GM19324 (cell line): ENCODE measurements around the gene FUOM.

Experiments used
- ATAC-seq: cut with Tn5 transposase; IDR thresholded peaks from one replicate; pipeline ENCODE4 v1.9.1; 2021; ENCODE audit warnings: mild to moderate bottlenecking, moderate library complexity; ENCODE audit not compliant: unreplicated experiment, low FRiP score

FUOM gene

DNA sequence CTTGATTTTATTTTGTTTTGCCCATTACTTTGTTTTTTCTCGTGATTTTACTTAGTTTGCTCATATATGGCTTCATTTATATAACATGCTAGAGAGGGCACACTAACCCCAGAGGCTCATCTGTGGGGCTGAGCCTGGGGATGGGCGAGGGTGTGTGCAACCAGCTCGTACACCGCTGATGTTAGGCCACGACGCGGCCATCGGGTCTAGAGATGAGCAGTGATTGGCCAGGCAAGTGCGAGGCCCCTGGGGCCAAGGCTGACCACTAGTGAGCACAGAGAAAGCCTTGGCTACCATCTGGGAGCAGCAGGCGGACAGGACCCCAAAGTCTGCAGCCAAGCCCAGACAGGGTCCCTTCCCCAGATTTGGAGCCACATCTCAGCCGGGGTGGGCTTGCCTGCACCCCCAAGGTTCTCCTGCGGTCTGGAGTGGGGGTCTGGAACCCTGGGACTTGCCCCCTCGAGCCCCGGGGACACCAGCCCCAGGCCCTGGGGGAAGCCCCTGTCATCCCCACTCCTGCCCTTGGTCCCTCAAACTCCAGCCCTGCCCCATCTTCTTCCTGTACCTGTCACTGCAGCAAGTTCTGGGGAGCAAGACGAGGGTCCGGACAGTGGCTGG is 3.7 kb downstream of the FUOM start:
- no peak for ATAC-seq

GRCh38 chr10:133353202-133353959 is 4.4 kb downstream of the FUOM start:
- ATAC-seq, result no peak

- ATAC-seq, result no peak
Observed at GRCh38 chr10:133351408-133352318, 6.2 kb downstream of the FUOM start.

DNA sequence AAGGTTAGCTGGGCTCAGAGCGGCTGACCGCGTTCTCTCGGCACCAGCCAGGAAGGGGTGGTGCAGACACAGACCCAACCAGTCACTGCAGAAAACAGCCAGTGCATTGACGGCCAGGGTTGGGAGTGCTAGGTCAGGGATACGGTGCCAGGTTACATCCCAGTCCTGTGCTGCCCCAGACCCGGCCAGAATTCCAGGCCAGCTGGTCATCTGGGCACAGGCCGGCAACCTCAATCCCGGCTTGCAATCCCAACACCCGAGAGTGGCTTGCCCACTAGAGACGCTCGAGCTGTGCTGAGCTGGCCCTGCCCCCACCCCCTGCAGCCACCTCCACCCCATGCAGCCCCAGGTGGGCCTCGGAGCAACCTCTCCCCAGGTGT is 6.9 kb downstream of the FUOM start:
- ATAC-seq, result no peak

- ATAC-seq, result no peak
Observed at GRCh38 chr10:133350283-133350949, 7.4 kb downstream of the FUOM start.

- ATAC-seq, result no peak
Observed at GRCh38 chr10:133349577-133350011, 8.2 kb downstream of the FUOM start.

DNA sequence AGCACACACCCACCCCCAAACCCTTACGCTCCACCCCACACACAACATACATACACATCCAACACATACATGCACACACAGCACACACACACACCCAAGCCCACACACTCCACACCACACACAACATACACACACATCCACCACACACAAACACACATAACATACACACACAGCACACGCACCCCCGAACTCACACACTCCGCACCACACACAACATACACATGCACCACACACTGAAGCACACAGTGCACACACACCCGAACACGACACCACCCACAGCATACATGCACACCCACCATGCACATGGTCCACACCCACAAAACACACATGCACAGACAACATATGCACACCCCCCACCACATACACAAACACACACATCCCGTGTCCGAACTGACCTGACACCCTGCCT is 8.7 kb downstream of the FUOM start:
- no peak for ATAC-seq

DNA sequence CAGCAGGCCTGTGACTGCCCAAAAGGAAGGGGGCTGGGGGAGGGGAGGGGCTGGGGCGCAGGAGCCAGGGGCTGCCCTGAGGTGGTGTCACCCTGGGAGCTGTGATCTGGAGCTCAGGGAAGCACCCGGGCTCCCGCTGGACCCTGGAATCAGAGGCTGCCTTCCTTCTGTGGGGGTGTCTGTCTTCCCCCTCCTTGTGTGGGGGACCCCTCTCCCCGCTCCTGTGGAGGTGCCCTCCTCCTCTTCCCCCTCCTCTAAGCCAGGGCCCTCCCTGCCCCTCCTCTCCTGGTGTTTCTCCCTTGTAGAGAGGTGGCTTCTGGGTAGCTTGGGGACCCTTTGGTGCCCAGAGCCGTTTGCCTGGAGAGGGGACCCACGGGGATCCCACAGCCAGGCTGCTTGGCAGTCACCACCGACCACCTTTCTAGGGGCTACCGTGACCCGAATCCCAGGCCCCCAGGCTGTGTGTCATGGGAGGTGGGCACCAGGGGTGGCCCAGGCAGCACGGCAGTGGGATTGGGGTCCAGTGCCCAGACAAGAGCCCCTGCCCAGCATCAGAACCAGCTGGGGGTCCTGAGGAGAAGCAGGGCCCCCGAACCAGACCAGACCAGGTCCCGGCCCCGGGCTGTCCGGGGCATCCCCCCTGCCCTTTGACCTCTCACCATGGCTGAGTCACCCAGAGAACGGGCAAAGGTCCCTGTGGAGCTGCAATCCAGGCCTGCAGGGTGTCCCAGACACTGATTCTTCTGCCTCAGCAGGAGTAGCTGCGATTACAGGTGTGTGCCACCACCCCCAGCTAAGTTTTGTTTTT is 9.9 kb downstream of the FUOM start:
- ATAC-seq, result no peak

DNA sequence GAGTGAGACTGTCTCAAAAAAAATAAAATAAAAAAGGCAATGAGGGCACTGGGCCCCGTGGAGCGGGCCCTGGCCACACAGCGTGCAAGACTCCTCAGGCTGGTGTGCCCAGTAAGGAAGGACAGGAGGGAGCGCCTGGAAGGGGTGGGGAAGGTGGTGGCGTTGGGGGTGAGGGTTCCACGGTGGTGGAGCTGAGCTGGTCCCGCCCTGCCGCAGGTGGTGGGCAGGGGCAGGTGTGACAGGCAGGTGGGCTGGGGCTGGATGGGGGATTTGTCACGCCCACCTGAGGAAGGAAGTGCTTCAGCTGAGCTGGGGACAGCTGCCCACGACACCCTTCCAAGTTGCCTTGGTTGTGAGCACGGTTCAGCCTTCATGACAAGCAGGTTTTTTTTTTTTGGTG is 11.4 kb downstream of the FUOM start:
- ATAC-seq, result no peak

DNA sequence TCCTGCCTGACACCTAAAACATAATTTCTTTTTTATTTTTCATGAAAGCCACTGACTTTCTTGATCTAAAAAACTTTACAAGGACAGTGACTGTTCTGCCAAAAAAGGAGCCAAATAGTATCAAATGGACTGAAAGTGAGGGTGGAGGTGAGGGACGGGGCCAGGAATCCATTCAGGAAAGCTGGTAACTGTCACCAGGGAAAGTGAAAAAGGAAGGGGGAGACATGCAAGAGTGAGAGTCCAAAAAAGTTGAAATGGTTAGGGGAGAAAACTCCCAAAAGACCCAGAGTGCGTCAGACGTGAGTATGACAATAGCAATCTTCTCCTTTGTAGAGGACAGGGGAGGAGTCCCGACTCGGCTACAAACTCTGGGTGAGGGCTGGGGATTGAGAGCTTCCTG is 13.6 kb downstream of the FUOM start:
- no peak for ATAC-seq

DNA sequence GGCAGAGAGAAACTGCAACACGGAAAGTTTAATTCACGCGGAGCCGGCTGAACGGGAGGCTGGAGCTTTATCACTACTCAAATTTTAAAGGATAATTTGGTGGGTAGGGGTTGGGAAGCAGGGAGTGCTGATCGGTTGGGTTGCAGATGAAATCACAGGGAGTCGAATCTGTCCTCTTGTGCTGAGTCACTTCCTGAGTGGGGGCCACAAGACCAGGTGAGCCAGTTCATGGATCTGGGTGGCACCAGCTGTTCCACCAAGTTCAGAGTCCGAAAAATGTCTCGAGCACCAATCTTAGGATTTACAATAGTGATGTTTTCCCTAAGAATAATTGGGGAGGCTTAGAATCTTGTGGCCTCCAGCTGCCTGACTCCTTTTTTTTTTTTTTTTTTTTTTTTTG is 14.3 kb downstream of the FUOM start:
- ATAC-seq, result no peak

DNA sequence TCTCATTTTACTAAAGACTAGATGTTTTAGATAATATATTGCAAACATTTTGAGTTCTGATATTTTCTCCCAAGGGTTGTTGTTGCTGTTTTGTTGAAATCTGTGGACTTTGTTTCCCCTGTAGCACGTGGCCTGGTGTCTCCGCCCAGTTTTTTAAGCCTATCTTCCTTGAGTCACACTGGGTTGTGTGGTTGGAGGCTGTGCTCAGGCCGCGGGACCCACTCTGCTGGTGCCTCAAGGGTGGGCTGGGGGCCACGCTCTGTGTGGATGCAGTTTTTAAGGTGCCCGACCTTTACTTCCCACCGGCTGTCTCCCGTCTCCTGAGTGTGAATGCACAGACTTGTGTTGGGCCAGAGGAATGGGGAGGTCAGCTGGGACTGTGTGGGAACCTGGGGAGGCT is 14.9 kb downstream of the FUOM start:
- ATAC-seq, result no peak

- no peak for ATAC-seq
Observed at GRCh38 chr10:133341983-133342382, 15.8 kb downstream of the FUOM start.

- no peak for ATAC-seq
Observed at GRCh38 chr10:133339708-133340380, 18.0 kb downstream of the FUOM start.

DNA sequence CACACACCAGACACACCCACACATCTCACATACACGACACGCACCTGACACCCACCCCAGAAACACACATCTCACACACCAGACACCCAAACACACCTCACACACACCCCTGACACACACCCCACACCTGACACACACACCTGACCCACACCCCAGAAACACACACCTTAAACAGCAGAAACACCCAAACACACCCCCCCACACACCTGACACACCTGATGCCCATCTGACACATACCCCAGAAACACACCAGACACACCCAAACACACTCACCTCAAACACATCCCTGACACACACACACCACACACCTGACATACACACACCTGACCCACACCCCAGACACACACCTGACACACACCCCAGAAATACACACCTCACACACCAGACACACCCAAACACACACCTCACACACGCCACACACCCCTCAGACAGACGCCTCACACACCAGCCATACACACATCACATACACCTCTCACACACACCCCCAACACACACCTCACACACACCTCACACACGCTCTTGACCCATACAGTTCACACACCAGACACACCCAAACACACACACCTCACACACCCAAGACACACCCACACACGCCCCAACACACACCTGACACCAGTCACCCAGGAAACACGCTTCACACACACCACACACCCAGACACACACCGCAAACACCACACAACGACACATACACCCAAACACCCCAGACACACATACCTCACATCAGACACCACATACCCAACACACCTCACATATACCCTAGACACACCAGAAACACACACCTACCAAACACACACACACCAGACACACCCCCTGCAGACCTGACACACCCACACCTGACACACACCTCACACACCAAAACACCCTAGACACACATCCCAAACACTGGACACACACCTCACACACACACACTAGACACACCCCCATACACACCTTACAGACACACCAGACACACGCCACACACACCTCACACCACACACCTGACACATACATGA is 19.4 kb downstream of the FUOM start:
- ATAC-seq, result no peak

DNA sequence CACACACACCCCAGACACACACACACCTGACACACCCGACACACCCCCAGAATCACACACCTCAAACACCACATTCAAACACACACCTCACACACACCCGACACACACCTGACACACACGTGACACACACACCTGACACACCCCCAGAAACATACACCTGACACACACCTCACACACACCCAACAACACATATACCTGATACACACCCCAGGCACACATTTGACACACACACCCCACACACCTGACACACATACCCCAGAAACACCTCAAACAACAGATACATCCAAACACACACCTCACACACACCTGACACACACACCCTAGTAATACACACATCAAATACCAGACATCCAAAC is 20.5 kb downstream of the FUOM start:
- ATAC-seq, result no peak

DNA sequence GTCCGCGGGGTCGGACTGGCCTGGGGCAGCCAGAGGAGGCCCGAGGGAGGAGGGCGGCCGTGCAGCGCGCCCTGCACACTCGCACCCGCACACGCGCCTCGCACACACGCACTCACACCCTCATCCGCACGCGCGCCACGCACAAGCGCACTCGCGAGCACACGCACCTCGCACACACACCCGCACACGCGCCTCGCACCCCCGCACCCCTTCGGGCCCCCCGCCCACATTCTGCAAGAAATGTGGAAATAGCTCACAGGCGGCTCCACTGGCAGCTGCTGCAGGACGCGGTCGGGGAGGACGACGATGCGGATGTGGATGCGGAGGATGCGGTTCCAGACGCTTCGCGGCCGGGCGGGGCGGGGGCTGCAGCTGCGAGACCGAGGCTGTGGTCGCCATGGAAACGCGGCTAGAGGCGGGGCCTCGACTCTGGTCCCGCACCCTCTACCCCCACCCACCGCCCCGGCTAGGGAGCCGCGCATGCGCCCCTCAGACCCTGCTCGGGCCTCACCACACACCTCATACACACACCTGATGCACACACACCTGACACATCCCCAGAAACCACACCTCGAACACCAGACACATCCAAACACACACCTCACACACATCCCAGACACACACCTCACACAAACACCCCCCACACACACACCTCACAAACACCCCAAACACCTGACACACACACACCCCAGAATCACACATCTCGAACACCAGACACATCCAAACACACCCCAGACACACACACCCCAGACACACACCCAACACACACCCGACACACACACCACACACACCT is 21.0 kb downstream of the FUOM start, which contains the start of gene CALY:
Gene CALY, minus strand, starts transcription at position 320 of the 793 bp plus-strand sequence. CDS start 7,907 bp downstream, outside the sequence.
- no peak for ATAC-seq
